HG02973 (cell line): Measurements from ENCODE around the gene DAAM2.

Source experiments
- ATAC-seq: cut with Tn5 transposase; IDR thresholded peaks from one replicate; pipeline ENCODE4 v1.9.1; 2021; ENCODE audit warnings: moderate library complexity; ENCODE audit not compliant: unreplicated experiment

DAAM2 gene

GRCh38 chr6:39881851-39882530 is 89.8 kb downstream of the DAAM2 start:
- ATAC-seq: no peak

- no peak for ATAC-seq
These were observed 90.3 kb downstream of the DAAM2 start for GRCh38 chr6:39882531-39882899.

- ATAC-seq: no peak
These were observed 92.5 kb downstream of the DAAM2 start for GRCh38 chr6:39884696-39885095.

- no peak for ATAC-seq
These were observed 93.5 kb downstream of the DAAM2 start for GRCh38 chr6:39885691-39886090.

GRCh38 chr6:39886871-39887270 is 94.7 kb downstream of the DAAM2 start:
- ATAC-seq: no peak

- no peak for ATAC-seq
These were observed 95.7 kb downstream of the DAAM2 start for GRCh38 chr6:39887692-39888450.

GRCh38 chr6:39889229-39889628 is 97.1 kb downstream of the DAAM2 start:
- no peak for ATAC-seq

- ATAC-seq: no peak
These were observed 99.2 kb downstream of the DAAM2 start for GRCh38 chr6:39891353-39891752.

GRCh38 chr6:39891976-39892375 is 99.8 kb downstream of the DAAM2 start:
- no peak for ATAC-seq

GRCh38 chr6:39892490-39893129 is 100.4 kb downstream of the DAAM2 start:
- ATAC-seq: no peak

- no peak for ATAC-seq
These were observed 101.1 kb downstream of the DAAM2 start for GRCh38 chr6:39893286-39893685.

- ATAC-seq: no peak
These were observed 104.5 kb downstream of the DAAM2 start for GRCh38 chr6:39896701-39897100.

GRCh38 chr6:39897698-39898097 is 105.5 kb downstream of the DAAM2 start:
- no peak for ATAC-seq

- no peak for ATAC-seq
These were observed 106.4 kb downstream of the DAAM2 start for GRCh38 chr6:39898625-39899024.

GRCh38 chr6:39899554-39900295 is 107.5 kb downstream of the DAAM2 start:
- ATAC-seq: no peak

- ATAC-seq: no peak
These were observed 109.0 kb downstream of the DAAM2 start for GRCh38 chr6:39901116-39901655.

- no peak for ATAC-seq
These were observed 109.5 kb downstream of the DAAM2 start for GRCh38 chr6:39901670-39902069.

GRCh38 chr6:39902136-39902535 is 110.0 kb downstream of the DAAM2 start:
- no peak for ATAC-seq

- no peak for ATAC-seq
These were observed 110.8 kb downstream of the DAAM2 start for GRCh38 chr6:39902786-39903465.

GRCh38 chr6:39903656-39904055 is 111.5 kb downstream of the DAAM2 start:
- ATAC-seq: no peak
